ENCODE data around the gene EFNA2.

DNA sequence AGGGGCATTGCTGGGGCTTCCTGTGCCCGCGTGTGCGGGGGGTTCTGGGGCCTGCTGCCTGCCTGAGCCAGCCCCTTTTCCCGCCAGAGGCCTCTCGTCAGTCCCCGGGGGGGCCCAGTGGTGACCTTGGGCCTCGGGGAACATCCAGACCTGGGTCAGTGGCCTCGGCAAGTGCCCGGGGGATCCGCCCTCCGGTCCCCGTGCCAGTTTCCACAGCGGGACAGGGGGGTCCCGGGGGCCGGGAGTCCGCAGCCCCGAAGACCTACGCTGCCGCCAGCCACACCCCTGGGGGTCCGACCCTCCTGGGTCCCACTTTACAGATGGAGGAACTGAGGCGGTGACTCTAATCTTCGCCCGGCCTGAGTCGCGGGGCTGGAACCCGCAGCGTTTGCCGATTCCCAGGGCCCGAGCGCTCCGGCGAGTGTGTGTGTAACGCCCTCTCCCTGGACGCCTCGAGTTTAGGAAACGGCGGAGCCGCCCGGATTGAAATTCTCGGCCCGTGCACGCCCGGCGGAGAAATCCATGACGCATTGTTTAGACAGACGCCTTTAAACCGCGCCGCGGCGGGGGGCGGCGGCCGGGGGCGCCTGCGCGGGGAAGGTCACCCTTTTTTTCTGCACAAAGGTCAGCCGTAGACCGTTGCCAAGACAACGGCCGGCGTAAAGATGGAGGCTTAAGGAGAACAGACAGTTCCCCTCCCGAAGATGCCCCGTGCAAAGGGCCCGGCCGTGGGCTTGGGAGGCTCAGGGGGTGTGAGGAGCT, 39.3 kb downstream of the EFNA2 start:
- TF ChIP-seq EP300 (IDR thresholded peaks at IDR 0.05) (no peak), CTCF (IDR thresholded peaks at IDR 0.05) (no peak), POLR2A (IDR thresholded peaks at IDR 0.05) (no peak)
